ENCODE data around the gene CRB1. TPM values are rescaled to one million over a fixed set of nuclear protein-coding genes. Genes with fewer than 3 reads are reported as not detected.
"Not testable (repeated sequence)": the region's sequence is repeated elsewhere in the genome, so short reads cannot be mapped to it uniquely, and the experiment has no call there.

Gene CRB1
- total and polyA plus RNA-seq, 12 donors, result 0.04 to 1.5 (median 0.42) TPM; not detected in 2

- ATAC-seq, result no peak
Observed at GRCh38 chr1:197399755-197400521, 131.9 kb downstream of the CRB1 start.

GRCh38 chr1:197400522-197400902, 132.5 kb downstream of the CRB1 start:
- intact Hi-C loops (cut with DNase I), result no loop called here
- ATAC-seq, result no peak
- Histone ChIP-seq H3K36me3 (no peaks in the 10 kb centered on the region), H3K4me3 (no peak overlapping the region), H3K9me3 (peaks cover 0 to 9% (median 0%) of the 10 kb centered on the region in 11 donors), H3K4me1 (no peaks in the 10 kb centered on the region), H3K27me3 (no peaks in the 10 kb centered on the region), H3K27ac (no peak overlapping the region)
- no peak for DNase-seq
- WGBS, 2 donors, result 78 to 80% methylated on average over 2 of the region's 2 CpGs
- TF ChIP-seq CTCF (IDR thresholded peaks at IDR 0.05), result no peak

More at GRCh38 chr1:197399755-197400521, 131.9 kb downstream of the CRB1 start:
- Histone ChIP-seq H3K27me3 (no peaks in the 10 kb centered on the region), H3K4me1 (no peaks in the 10 kb centered on the region), H3K36me3 (no peaks in the 10 kb centered on the region), H3K9me3 (peaks cover 0 to 9% (median 0%) of the 10 kb centered on the region in 11 donors), H3K4me3 (no peak overlapping the region), H3K27ac (no peak overlapping the region)
- peak in 4 of 9 donors; percentile 4 to 48 (median 16) for TF ChIP-seq CTCF (IDR thresholded peaks at IDR 0.05)
- no peak for DNase-seq
- intact Hi-C loops (cut with DNase I), result no loop called here
- WGBS, 2 donors, result 11 to 15% methylated on average over 4 of the region's 4 CpGs

- 91 to 95% methylated on average over 2 of the region's 2 CpGs for WGBS, 2 donors
- intact Hi-C loops (cut with DNase I), result no loop called here
- Histone ChIP-seq H3K27ac (no peak overlapping the region), H3K36me3 (no peaks in the 10 kb centered on the region), H3K9me3 (peaks cover 0 to 9% (median 0%) of the 10 kb centered on the region in 11 donors), H3K4me1 (no peaks in the 10 kb centered on the region), H3K27me3 (no peaks in the 10 kb centered on the region), H3K4me3 (no peak overlapping the region)
- no peak for ATAC-seq
- DNase-seq, result no peak
- TF ChIP-seq CTCF (IDR thresholded peaks at IDR 0.05), result no peak
Observed at GRCh38 chr1:197402189-197402588, 134.1 kb downstream of the CRB1 start.

GRCh38 chr1:197404774-197405173, 136.7 kb downstream of the CRB1 start:
- DNase-seq, ATAC-seq: not testable (repeated sequence)
- WGBS, 2 donors, result 97% methylated on average over 3 to 5 of the region's 8 CpGs

GRCh38 chr1:197405614-197406013, 137.6 kb downstream of the CRB1 start:
- H3K4me1 ChIP-seq; DNase-seq; H3K27me3 ChIP-seq; H3K36me3 ChIP-seq; ATAC-seq; H3K27ac ChIP-seq; intact Hi-C loops (cut with DNase I); H3K9me3 ChIP-seq; H3K4me3 ChIP-seq: not testable (repeated sequence)
- WGBS, 2 donors, result 88 to 96% methylated on average over 8 to 27 of the region's 28 CpGs

More at GRCh38 chr1:197404774-197405173, 136.7 kb downstream of the CRB1 start:
- H3K9me3 ChIP-seq; H3K4me3 ChIP-seq; H3K36me3 ChIP-seq; intact Hi-C loops (cut with DNase I); H3K4me1 ChIP-seq; H3K27me3 ChIP-seq; H3K27ac ChIP-seq: not testable (repeated sequence)

Measured in heart right ventricle (tissue), 16 donors.